SK-N-SH treated with all-trans-retinoic acid at 6 μM for 48 hours (cell line): Measurements from ENCODE around the gene RPL7A.

ENCODE experiments used
- ATAC-seq: fragments of 200-7000 bp; cut with Tn5 transposase; 3 replicates; pipeline ENCODE4 v1.9.1; 2020; ENCODE audit warnings: mild to moderate bottlenecking, moderate library complexity
- CREB5 ChIP-seq: fragments of 250-450 bp; sonication (Bioruptor Pico); IDR thresholded peaks from 2 replicates; pipeline ENCODE4 v1.5.1; 2020; ENCODE audit warnings: low read depth, mild to moderate bottlenecking, moderate library complexity
- ESRRG ChIP-seq: fragments of 250-450 bp; sonication (Bioruptor Pico); IDR thresholded peaks from 2 replicates; pipeline ENCODE4 v1.6.1; 2021; ENCODE audit warnings: mild to moderate bottlenecking
- ISL1 ChIP-seq: fragments of 250-450 bp; sonication (Bioruptor Pico); IDR thresholded peaks from 2 replicates; pipeline ENCODE4 v2.1.2; 2022; ENCODE audit warnings: mild to moderate bottlenecking, moderate library complexity
- OSR1 ChIP-seq: fragments of 250-450 bp; sonication (Bioruptor Pico); IDR thresholded peaks from 2 replicates; pipeline ENCODE4 v1.8.0; 2022; ENCODE audit warnings: moderate library complexity, mild to moderate bottlenecking, inconsistent platforms
- PATZ1 ChIP-seq: fragments of 250-450 bp; sonication (Bioruptor Pico); IDR thresholded peaks from 2 replicates; pipeline ENCODE4 v1.8.0; 2020; ENCODE audit warnings: mild to moderate bottlenecking, moderate library complexity, borderline replicate concordance
- PPARA ChIP-seq: fragments of 250-450 bp; sonication (Bioruptor Pico); IDR thresholded peaks from 2 replicates; pipeline ENCODE4 v1.5.0; 2020; ENCODE audit warnings: mild to moderate bottlenecking, borderline replicate concordance
- ZC3H10 ChIP-seq: fragments of 250-450 bp; sonication (Bioruptor Pico); IDR thresholded peaks from 2 replicates; pipeline ENCODE4 v1.5.1; 2021; ENCODE audit warnings: mild to moderate bottlenecking, moderate library complexity
- ZFP3 ChIP-seq: fragments of 250-450 bp; sonication (Bioruptor Pico); IDR thresholded peaks from 2 replicates; pipeline ENCODE4 v1.5.0; 2020; ENCODE audit warnings: mild to moderate bottlenecking, moderate library complexity
- ZNF70 ChIP-seq: fragments of 450-650 bp; formaldehyde crosslinking; IDR thresholded peaks from 2 replicates; pipeline ENCODE4 v1.5.0; 2020; ENCODE audit warnings: mild to moderate bottlenecking, moderate library complexity

The RPL7A gene

GRCh38 chr9:133400292-133400691 is 52.3 kb downstream of the RPL7A start:
- no peak; the same call in 2 of the 3 replicates for ATAC-seq
- TF ChIP-seq PATZ1 (CRISPR knock-in tag) (no peak), ISL1 (CRISPR knock-in tag) (no peak), CREB5 (CRISPR knock-in tag) (no peak), PPARA (CRISPR knock-in tag) (no peak), ESRRG (no peak), OSR1 (CRISPR knock-in tag) (no peak), ZNF70 (CRISPR knock-in tag) (no peak), ZFP3 (CRISPR knock-in tag) (no peak), ZC3H10 (CRISPR knock-in tag) (no peak)
